IPS DF 19.7 (cell line): ENCODE results near the gene SLC18A3.

Experiments
- DNase-seq: peaks from one replicate; pipeline ENCODE4 v3.0.0-alpha.2; 2013; ENCODE audit warnings: low read depth, low spot score

The SLC18A3 gene

DNA sequence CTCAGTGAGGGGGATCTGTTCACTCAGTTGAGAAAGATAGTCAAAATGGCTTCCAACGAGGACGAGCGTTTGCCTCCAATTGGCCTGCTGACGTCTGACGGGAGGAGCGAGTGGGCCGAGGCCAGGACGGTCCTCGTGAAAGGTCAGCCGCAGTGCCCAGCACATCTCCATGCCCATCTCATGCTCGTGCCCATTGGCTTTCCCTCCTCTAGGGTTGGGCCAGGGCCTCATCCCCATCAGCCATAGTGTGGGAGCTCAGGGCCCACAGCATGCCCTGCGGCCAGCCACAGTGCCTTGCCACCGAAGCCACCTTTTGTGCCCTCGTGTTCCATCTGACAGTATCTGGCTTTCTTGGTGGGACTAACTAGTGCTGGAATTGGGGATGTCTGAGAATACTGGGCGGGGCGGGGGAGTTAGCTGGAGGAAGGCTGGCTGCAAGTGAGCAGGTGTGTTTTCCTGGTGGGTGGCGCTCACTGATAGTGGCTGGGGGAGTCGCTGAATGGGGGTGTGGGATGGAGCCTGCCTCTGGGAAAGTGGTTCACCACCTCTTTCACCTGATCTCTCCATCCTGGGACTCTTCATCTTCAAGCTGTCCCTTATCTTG lies 17.6 kb downstream of the SLC18A3 start:
- DNase-seq, result no peak

DNA sequence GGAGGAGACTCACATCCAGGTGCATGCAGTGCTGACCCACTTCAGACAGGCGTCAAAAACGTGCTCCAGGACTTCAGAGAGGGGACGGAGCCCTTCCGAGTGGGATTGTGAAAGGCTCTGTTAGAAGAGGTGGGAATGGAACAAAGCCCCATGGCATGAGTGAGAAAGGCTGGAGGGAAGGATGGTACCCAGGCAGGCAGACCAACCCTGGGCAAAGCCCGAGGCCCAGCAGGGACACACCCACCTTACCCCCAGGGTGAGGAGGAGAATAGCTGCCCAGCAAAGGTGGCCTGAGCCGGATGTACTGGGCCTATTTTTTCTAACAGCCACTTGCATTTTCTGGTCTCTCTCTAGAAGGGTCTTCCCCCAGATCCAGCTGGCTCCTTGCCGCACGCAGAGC lies 18.5 kb downstream of the SLC18A3 start:
- DNase-seq, result no peak

DNA sequence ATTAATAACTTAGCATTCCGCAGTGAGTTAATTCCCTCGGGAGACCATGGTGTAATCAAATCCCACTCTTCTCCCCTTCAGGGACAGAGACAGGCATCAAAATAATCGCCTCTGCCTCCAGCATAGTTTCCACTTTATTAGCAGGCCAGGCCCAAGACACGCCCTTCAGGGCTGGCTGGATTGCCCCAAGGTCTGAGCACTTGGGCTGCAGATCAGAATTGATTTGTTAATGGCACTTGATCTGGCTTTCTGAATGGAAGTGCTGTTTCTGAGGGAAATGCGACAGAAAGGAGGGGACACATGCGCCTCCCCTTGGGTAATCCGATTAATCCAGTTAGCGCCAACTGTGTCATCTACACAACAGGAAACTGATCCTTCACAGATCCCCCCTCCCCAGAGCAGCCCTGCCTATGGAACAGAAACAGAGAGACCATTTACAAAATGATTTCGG lies 19.3 kb downstream of the SLC18A3 start:
- DNase-seq, result no peak

DNA sequence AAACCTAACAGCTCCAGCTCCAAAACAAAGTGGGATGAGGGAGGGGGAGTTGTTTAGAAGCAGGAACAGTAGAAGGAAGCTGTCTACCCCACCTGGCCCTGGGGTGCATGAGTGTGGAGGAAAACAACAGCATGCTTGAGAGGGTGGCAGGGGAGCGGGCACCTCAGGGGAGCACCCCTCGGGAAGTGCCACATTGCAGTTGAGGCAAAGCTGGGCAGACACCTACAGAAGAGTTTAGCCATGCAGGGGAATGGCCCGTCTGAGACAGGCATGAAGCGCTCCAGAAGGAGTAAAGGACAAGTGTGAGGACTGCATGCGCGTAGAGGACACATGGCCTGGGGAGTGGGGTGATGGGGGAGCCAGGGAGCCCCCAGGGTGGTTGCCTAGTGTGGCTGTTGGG lies 21.9 kb downstream of the SLC18A3 start:
- DNase-seq, result no peak

DNA sequence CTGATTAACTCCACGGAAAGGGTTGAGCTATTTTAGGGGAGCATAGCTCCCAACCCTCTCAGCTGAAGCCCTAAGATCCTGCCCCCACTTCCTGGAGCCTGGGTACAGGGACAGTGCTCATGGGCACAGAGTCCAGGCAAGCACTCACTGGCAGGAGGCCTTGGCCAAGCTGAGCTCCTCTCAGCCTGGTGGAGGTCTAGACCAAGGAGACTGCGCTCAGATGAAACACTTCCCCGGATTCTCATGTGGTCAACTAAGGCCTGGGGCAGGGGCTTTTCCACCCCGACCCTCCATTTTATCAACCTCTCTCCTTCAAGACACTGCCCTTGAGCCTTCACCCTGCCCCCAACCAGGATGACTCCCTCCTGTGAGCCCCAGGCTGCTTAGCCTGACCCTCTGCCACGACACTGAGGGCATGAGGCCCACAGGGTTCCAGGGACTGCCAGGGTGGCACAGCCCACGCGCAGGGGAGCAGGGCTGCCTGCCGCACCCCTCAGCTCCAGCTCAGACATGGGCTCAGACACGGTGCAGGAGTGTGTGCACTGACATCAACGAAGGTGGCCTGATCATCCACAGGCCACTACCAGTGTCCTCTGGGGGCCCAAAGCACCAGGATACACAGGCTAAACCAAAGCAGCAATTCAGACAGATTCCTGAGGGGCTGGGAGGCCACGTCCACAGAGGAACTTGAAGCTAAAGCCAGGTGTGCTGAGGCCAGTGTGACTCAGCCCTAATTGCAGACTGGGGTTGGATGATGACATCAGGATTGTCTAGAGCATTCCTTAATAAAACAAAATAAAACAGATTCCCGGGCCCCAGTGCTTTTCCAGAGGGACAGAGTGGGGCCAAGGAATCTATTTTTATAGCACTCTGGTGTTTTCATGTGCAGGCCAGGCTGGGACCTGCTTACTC lies 22.6 kb downstream of the SLC18A3 start:
- no peak for DNase-seq

DNA sequence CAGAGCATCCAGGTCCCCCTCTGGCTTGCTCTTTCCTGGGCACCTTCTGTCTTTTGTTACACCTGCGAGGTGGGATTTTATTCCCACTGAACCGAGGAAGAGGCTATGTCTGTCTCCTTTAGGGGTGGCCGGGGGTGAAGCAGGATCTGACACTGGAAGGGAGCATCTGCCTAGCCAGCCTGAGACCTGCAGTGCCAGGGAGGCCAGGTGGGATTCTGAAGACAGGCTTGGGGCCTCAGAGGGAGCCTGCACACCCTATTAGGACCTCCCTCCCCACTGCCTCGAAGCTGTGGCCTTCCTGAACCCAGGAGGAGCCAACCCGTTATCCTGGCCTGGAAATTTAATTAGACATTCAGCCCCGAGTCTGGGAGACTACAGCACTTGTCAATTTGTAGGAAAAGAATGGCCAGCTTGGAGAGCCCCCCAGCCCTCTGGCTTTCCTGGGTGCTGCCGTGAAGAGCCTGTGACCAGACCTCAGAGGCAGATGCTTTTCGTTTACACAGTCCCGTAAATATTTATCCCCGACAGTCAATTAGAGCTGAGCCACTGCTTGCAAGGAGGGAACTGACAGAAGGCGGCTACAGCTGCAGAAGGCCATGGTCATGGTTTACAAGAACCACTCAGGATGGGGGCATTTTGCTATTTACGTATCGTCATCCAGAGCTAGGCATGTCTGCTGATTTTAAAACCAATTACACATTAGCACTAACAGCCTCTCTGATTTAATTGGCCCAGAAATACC lies 23.4 kb downstream of the SLC18A3 start:
- no peak for DNase-seq

DNA sequence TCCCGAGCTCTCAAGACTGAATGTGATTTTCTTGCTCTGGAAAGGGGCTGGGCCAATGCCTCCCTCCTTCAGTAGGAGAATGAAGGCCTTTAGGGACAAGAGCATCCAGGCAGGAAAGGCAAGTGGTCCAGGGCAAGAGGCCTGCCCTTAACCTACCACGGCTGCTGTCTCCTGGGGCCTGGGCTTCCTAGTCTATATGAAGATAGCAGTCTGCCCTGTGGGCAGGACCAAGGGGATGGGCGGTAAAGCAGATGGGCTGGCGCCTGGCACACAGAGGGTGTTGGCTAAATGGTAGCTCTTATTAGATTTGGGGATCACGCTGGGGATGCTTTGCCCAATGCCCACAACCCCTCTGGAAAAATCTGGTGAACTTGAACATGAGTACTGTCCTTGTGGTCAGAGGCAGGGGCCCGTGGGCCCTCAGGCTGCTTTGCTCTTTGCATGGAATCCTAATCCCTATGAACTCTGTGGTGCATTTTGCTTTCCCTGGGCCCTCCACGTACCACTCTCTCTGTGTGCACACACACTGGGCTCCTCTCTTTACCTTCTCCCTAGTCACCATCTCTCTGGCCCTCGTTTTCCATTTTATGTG lies 24.1 kb downstream of the SLC18A3 start:
- no peak for DNase-seq

DNA sequence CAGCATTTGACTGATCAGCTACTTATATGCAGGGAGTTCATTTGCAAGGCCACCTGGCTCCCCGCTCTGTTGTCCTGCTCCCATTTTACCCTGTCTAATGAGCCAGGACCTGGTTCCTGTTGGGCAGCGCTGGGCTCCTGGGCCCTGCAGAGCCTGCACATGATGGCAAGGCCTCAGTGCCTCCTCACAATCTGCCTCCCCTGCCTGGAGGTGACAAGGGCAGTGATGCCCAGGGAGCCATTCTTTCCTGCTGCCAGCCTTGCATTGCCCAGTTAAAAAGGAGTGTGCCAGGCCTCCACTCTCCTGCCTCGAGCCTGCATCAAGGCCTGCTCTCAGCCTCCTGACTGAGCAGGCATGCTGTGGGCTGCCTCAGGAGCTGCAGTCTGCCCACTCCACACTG lies 32.2 kb downstream of the SLC18A3 start:
- DNase-seq, result no peak

DNA sequence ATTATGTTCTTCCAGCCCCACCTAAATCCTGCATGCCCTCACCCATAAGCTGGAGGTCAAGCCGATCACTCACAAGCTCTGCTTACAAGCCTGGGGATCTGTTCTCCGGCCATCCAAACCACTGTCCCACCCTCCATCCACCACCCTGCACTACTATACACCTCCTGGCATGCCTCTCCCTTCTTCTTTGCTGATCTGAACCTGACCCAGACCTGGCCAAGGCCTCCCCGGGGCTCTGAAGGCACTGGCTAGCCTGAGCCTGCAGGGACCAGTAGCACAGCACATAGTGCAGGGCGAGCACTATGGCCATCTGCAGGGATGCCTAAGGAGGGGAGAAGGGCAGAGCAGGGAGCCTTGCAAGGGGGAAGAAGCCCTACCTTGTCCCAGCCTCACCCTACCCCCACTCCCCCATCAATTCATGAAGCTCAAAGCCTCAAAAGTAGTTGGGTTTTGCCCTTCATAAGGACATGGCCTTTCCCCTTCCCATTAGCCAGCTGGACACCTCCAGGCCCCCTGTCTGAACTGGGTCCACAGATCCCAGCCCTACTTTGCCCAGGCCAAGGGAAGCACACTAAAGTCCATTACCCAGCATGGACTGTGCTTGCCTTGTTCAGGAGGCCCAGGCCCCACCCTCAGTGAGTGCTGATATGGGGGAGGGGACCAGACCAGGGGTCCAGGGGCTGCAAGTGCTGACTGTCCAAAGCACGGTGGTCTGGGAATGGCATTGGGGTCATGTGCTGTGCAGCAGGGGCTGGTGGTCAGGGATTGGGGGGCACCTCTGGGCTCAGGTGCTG lies 33.3 kb downstream of the SLC18A3 start:
- no peak for DNase-seq

DNA sequence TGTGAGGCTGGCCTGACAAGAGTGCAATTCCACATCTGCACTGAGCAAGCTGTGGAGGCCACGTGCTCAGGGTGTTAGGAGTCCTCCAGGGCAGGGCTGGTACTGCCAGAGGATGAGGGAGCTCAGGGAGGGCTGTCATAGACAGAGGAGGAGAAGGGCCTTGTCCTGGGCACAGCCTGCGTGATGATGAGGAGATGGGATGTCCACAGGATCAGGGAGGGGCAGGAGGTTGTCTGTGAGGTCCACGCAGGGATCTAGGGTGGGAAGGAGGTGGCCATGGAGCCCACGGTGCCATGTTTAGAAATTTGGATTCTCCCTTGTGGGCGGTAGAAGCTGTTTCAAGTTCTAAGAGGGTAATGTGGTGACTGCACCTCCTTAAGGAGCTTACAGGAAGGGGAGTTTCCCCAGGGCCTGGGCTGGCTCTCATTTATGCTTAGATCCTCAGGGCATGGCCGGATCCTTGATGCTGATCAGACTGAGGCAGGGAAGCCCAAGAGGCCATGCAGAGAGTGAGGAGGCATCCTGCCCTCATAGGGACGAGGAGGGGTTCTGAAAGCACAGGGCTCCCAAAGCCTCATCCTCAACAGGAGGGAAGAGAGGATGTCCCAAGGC lies 34.0 kb downstream of the SLC18A3 start:
- no peak for DNase-seq

DNA sequence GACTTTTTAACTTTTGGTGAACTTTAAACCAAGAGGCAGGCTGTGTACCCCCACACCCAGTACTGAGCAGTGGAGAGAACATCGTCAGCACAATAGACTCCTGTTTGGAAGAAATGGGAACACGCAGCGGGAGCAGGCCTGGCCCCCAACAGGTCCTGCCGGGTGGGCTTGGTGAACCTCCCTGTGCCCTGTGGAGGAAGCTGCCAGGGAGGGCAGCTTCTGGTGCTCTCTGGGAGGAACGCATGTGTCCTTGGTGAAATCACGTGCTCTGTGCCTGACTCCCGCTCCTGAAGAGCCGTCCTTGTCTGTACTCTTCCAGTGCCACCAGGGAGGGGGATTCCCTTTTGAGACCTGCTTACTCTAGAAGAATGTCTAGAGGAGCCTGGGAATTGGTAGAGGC lies 35.3 kb downstream of the SLC18A3 start:
- DNase-seq, result no peak

DNA sequence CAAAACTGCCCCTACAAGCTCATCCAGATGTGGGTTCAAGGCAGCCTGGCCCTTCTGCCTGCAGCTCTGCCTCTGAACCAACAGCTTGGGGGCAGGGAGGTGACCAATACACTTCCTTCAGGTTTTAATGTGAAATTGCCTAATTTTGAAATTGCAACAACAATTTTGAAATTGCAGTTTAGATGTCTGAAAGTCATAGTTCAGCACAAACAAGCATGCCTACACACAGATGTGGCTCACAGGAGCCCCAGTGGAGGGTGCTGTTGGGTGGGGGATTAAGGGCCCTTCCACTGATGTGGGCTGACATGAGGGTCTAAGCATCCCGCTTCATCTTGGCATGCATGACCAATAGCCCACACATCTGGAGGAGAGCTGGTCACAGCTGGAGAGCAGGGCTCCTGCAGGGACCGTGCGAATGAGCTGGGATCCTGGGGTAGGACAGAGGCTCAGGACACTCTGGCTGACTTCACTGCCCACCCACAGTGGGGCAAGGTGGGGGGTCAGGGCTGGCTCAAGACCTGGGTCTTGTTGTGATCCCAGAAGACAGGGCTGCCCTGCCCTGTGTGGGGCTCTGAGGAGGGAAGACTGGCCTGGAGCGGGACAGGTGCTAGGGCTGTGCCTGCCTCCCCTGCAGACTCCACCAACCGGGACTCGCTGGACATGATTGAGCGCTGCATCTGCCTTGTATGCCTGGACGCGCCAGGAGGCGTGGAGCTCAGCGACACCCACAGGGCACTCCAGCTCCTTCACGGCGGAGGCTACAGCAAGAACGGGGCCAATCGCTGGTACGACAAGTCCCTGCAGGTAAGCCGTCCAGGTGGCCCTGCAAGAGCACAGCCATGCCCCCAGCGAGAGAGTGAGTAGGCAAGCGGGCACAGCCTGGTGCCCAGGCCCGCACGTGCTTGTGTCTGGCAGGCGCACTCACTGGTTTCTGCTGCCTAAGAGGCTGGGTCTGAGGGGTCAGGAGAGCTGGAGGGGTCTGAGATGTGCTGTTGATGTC lies 36.1 kb downstream of the SLC18A3 start:
- DNase-seq, result no peak

DNA sequence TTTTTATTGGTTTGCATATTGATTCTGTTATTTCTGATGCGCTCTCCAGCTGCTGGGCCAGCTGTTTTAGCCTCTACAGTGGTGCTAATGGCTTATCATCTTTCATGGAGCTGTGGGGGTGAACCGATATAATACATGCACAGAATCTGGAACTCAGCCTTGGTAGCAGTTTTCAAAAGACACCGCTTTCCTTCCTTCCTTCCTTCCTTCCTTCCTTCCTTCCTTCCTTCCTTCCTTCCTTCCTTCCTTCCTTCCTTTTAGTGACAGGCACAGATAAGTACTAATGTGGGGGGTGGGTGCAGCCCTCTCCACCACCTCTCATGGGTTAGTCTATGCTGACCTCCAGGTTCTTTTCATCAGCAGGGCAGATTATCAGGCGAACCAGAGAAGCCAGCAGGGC lies 37.4 kb downstream of the SLC18A3 start:
- DNase-seq, result no peak

DNA sequence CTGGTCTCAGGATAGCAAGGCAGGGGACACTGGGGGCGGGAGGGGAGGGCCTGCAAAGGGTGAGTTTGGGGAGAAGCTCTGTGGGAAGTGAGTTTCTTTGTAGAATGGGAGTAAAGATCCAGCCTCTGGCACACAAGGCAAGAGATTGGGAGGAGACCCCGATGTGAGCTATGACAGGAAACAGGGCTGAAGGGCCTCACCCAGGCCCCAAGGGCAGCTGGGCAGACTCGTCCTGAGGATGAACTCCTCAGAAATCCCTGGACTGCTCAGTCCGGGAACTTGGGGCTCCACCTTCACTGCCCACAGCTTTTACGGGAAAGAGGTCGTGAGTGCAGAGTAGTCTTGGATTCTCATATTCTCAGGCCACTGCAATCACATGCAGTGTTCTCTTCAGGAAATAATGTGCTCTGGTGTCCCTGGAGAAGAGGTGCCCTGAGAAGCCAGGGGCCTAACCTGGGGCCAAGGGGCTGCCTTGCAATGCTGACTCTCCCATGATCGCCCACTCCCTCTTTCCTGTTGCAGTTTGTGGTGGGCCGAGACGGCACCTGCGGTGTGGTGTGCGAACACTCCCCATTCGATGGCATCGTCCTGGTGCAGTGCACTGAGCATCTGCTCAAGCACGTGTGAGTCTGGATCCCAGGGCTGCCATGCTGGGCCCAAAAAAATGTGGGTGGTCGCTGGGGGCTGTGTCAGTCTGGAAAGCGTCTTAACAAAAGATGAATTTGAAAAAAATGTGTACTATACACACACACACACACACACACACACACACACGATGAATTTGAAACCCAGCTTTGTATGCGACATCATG lies 38.1 kb downstream of the SLC18A3 start:
- DNase-seq, result no peak

DNA sequence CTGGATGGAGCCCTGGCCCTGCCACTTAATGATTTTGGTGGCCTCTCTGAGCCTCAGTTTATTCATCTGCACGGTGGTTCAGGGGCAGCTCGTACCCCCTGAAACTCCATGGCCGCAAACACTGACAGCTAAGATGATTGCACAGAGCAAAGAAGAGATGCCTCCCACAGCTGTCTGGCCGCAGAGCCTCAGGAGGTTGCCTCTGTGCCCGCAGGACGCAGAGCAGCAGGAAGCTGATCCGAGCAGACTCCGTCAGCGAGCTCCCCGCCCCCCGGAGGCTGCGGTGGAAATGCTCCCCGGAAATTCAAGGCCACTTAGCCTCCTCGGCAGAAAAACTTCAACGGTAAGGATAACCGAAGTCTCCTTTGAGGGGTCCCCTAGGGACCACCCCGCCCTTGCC lies 39.2 kb downstream of the SLC18A3 start:
- no peak for DNase-seq

DNA sequence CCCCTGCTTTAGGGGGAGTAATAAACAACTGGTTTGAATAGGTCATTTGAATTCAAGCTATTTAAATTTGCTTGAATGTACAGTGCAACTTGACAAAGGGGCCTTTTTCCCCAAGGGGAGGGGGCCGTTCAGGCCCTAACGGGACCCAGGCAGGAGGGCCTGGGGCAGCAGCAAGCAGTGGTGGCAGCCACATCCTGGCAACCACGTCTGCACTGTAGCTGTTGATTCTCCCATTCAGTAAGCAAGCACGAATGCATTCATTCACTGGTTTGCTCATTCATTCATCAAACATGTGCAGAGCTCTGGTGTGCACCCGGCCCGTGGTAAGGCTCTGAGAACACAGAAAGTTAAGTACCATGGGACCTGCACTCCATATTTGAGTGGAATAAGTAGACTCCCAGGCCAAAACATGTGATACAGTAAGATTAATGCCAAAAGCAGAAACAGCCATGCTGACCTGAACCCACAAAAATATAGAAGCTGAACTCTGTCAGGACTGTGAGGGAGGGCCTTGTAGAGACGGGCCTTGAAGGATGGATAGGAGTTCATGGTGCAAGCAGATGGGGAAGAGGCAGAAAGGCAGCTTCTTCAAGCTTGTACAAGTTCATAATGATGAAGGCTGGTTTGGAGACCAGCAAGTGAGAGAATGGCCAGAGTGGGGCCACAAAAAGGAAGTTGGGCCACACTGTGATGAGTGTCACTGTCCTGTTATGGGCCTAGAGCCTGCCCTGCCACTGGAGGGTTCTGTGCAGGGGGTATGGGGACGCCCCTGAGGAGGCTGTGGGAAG lies 40.0 kb downstream of the SLC18A3 start:
- DNase-seq, result no peak

DNA sequence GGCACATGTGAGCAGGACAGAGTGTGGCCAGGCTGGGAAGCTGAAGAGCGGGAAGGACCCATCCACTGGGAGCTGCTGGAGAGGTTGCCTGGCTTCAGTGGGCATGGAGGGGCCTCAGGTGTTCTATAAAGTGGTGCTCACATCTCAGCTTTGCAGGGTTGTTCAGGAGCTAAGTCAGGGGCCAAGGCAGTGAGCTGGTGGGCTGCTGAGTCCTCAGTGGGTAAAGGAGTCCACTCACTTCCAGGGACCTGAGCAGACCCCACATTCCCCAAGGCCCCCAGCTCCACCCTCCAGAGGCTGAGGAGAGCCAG lies 40.6 kb downstream of the SLC18A3 start:
- DNase-seq, result no peak
